H1 (cell line): ENCODE results near the gene ARL5A. TPM values are rescaled to one million over a fixed set of nuclear protein-coding genes. Genes with fewer than 3 reads are reported as not detected.

Experiments used
- CTCF ChIA-PET: fragments of 300-600 bp; sonication (Branson Sonifier 250); formaldehyde crosslinking; loops from one replicate; lab custom pipeline; 2021; ENCODE audit not compliant: partially characterized antibody; lab: Charles Lee
- POLR2A ChIA-PET: fragments of 300-600 bp; sonication (Branson Sonifier 250); formaldehyde crosslinking; loops from one replicate; lab custom pipeline; 2021; ENCODE audit warnings: inconsistent platforms; ENCODE audit not compliant: partially characterized antibody; lab: Charles Lee
- DNase-seq, 2 experiments: peaks; one replicate each; pipeline versions ENCODE4 v3.0.0 to v3.0.0-alpha.2; 2010 to 2022; ENCODE audit warnings: low spot score in 2 of 2, low read depth in 1 of 2, mixed read lengths in 1 of 2
- FAIRE-seq: peaks from 2 replicates; lab custom pipeline; 2011; peaks lifted over from hg19 to GRCh38; lab: Jason Lieb, UNC
- H2AFZ ChIP-seq: 2 replicates; pipeline ENCODE4 v1.8.1; 2012; ENCODE audit warnings: low read length, inconsistent platforms
- H2AK5ac ChIP-seq: 2 replicates; pipeline ENCODE4 v1.6.1; 2013; ENCODE audit warnings: low read depth, low read length
- H2BK120ac ChIP-seq: replicated peaks from 2 replicates; pipeline ENCODE3; 2013; ENCODE audit warnings: low read depth, low read length, inconsistent platforms
- H2BK12ac ChIP-seq: 2 replicates; pipeline ENCODE4 v1.6.1; 2013; ENCODE audit warnings: low read depth, low read length
- H2BK15ac ChIP-seq: 2 replicates; pipeline ENCODE4 v1.6.1; 2013; ENCODE audit warnings: low read length
- H2BK20ac ChIP-seq: 2 replicates; pipeline ENCODE4 v1.6.1; 2013; ENCODE audit warnings: low read length
- H2BK5ac ChIP-seq: 2 replicates; pipeline ENCODE4 v1.6.1; 2013; ENCODE audit warnings: low read depth, low read length
- H3K14ac ChIP-seq: 2 replicates; pipeline ENCODE4 v1.6.1; 2013; ENCODE audit warnings: inconsistent platforms; ENCODE audit not compliant: insufficient read length
- H3K18ac ChIP-seq: 2 replicates; pipeline ENCODE4 v1.6.1; 2013; ENCODE audit warnings: low read length; ENCODE audit errors: extremely low read depth
- H3K23ac ChIP-seq: 2 replicates; pipeline ENCODE4 v1.6.1; 2013; ENCODE audit warnings: inconsistent platforms; ENCODE audit not compliant: insufficient read length
- H3K23me2 ChIP-seq: 2 replicates; pipeline ENCODE4 v1.6.1; 2013; ENCODE audit warnings: low read depth, low read length
- H3K27ac ChIP-seq: 2 replicates; pipeline ENCODE4 v1.6.1; 2011; ENCODE audit warnings: low read depth, low read length, inconsistent platforms
- H3K27me3 ChIP-seq, 4 experiments: replicated peaks in 1 of 4; 1 replicate in 1 of 4; 2 replicates in 3 of 4; pipeline versions ENCODE4 v1.6.1 to v1.8.1; 2011 to 2013; ENCODE audit warnings: low read length in 3 of 4, mild to moderate bottlenecking in 3 of 4, inconsistent platforms in 2 of 4, mixed read lengths in 2 of 4, moderate library complexity in 1 of 4; ENCODE audit not compliant: control insufficient read depth in 3 of 4, insufficient read depth in 3 of 4; ENCODE audit errors: extremely low read depth in 1 of 4
- H3K36me3 ChIP-seq, 4 experiments: 2 replicates each; pipeline versions ENCODE4 v1.6.1 to v1.8.1; 2011 to 2013; ENCODE audit warnings: mild to moderate bottlenecking in 4 of 4, low read length in 3 of 4, moderate library complexity in 2 of 4, control low read depth in 1 of 4, inconsistent platforms in 1 of 4; ENCODE audit not compliant: insufficient read depth in 4 of 4, control insufficient read depth in 2 of 4
- H3K4ac ChIP-seq: replicated peaks from 2 replicates; pipeline ENCODE3; 2013; ENCODE audit warnings: low read length, low read depth, mixed read lengths, inconsistent platforms; ENCODE audit not compliant: insufficient read length
- H3K4me1 ChIP-seq, 4 experiments: replicated peaks in 1 of 4; 1 replicate in 1 of 4; 2 replicates in 3 of 4; pipeline versions ENCODE4 v1.6.1 to v1.8.1; 2011 to 2013; ENCODE audit warnings: low read length in 3 of 4, inconsistent platforms in 2 of 4, mixed read lengths in 1 of 4; ENCODE audit not compliant: insufficient read depth in 4 of 4, control insufficient read depth in 3 of 4
- H3K4me2 ChIP-seq, 2 experiments: 2 replicates each; pipeline versions ENCODE4 v1.6.1 to v1.8.1; 2011 to 2013; ENCODE audit warnings: low read depth in 2 of 2, low read length in 2 of 2, control low read depth in 1 of 2, inconsistent platforms in 1 of 2, mild to moderate bottlenecking in 1 of 2; ENCODE audit not compliant: insufficient read depth in 1 of 2
- H3K4me3 ChIP-seq, 4 experiments: fragments of 200-600, 300-600 bp in 1 of 4; sonication (generic), shearing (Covaris generic), sonication (Bioruptor Twin) in 1 of 4; 2 replicates each; pipeline versions ENCODE4 v1.5.1 to v1.8.1; 2011 to 2016; ENCODE audit warnings: low read length in 4 of 4, low read depth in 3 of 4, control low read depth in 2 of 4, inconsistent platforms in 2 of 4, mild to moderate bottlenecking in 2 of 4, mixed read lengths in 1 of 4, moderate library complexity in 1 of 4; ENCODE audit not compliant: insufficient read depth in 2 of 4; ENCODE audit errors: extremely low read depth in 1 of 4
- H3K56ac ChIP-seq: replicated peaks from 2 replicates; pipeline ENCODE3; 2013; ENCODE audit warnings: low read depth, mild to moderate bottlenecking, mixed read lengths, low read length, inconsistent platforms; ENCODE audit not compliant: insufficient read length
- H3K79me1 ChIP-seq: 2 replicates; pipeline ENCODE4 v1.6.1; 2013; ENCODE audit warnings: low read depth, low read length, control low read depth
- H3K79me2 ChIP-seq, 2 experiments: 2 replicates each; pipeline versions ENCODE4 v1.6.1 to v1.8.1; 2012 to 2013; ENCODE audit warnings: low read length in 2 of 2, mild to moderate bottlenecking in 2 of 2, inconsistent platforms in 1 of 2; ENCODE audit not compliant: insufficient read depth in 2 of 2, control insufficient read depth in 1 of 2
- H3K9ac ChIP-seq, 4 experiments: replicated peaks in 1 of 4; 1 replicate in 1 of 4; 2 replicates in 3 of 4; pipeline versions ENCODE4 v1.6.1 to v1.8.1; 2011 to 2013; ENCODE audit warnings: low read depth in 3 of 4, low read length in 3 of 4, control low read depth in 2 of 4, mild to moderate bottlenecking in 2 of 4, moderate library complexity in 2 of 4, inconsistent platforms in 1 of 4; ENCODE audit errors: extremely low read depth in 1 of 4
- H3K9me3 ChIP-seq, 2 experiments: 2 replicates each; pipeline versions ENCODE4 v1.6.1 to v1.8.1; 2012 to 2013; ENCODE audit warnings: mild to moderate bottlenecking in 2 of 2, moderate library complexity in 2 of 2, control low read depth in 1 of 2, inconsistent platforms in 1 of 2, low read depth in 1 of 2, low read length in 1 of 2, mixed read lengths in 1 of 2; ENCODE audit not compliant: insufficient read depth in 2 of 2
- H4K20me1 ChIP-seq, 2 experiments: replicated peaks in 1 of 2; 2 replicates each; pipeline versions ENCODE3 to v1.8.1; 2011 to 2013; ENCODE audit warnings: inconsistent platforms in 2 of 2, low read length in 2 of 2, mild to moderate bottlenecking in 1 of 2; ENCODE audit not compliant: insufficient read depth in 2 of 2, control insufficient read depth in 1 of 2
- H4K5ac ChIP-seq: 2 replicates; pipeline ENCODE4 v1.6.1; 2013; ENCODE audit warnings: low read length, low read depth, mixed read lengths, inconsistent platforms; ENCODE audit not compliant: insufficient read length
- H4K8ac ChIP-seq: 2 replicates; pipeline ENCODE4 v1.8.0; 2013; ENCODE audit warnings: mild to moderate bottlenecking, moderate library complexity, low read length, inconsistent platforms; ENCODE audit not compliant: insufficient read depth; ENCODE audit errors: extremely low read depth
- H4K91ac ChIP-seq: replicated peaks from 2 replicates; pipeline ENCODE3; 2013; ENCODE audit warnings: low read length, mixed read lengths, inconsistent platforms; ENCODE audit not compliant: insufficient read length
- EGR1 ChIP-seq: IDR thresholded peaks from 2 replicates; pipeline ENCODE4 v1.6.1; 2011; ENCODE audit warnings: low read depth, low read length, borderline replicate concordance
- RFX5 ChIP-seq: IDR thresholded peaks from 2 replicates; pipeline ENCODE4 v1.6.1; 2011; ENCODE audit warnings: low read depth, low read length, improper control_type of control experiment, borderline replicate concordance
- WGBS, 2 experiments: shearing (Covaris generic) in 1 of 2; methylation state at CpG; one replicate each; pipeline versions ENCODE4 v1.1.6 to v1.1.7; 2013 to 2015; ENCODE audit warnings: low lambda C conversion rate in 2 of 2, mixed read lengths in 2 of 2, inconsistent platforms in 1 of 2, low coverage in 1 of 2, missing lambda C conversion rate in 1 of 2; ENCODE audit not compliant: insufficient replicate concordance in 2 of 2, insufficient coverage in 1 of 2, insufficient read length in 1 of 2; ENCODE audit errors: extremely low coverage in 1 of 2, missing lambda C conversion rate in 1 of 2; 5-methylcytosine and 5-hydroxymethylcytosine counted together
- polyA plus RNA-seq, 7 experiments: library from polyadenylated mRNA; depleted of rRNA in 3 of 7; stranded (reverse) in 5 of 7; unstranded in 2 of 7; fragments of >200 nt in 5 of 7; fragments of 200-250 nt in 2 of 7; gene quantifications; 1 replicate in 5 of 7; 2 replicates in 1 of 7; 4 replicates in 1 of 7; pipeline versions ENCODE4 v1.2.1 to v1.2.3, GENCODE V29; 2011 to 2013; ENCODE audit warnings: missing spikeins in 2 of 7, mixed read lengths in 2 of 7
- total RNA-seq: library from RNA; stranded (reverse); fragmentation: NEBNext Ultra II Directional; extraction: Animal tissue kit (Norgen Biotek cat#: 25700); gene quantifications from 2 replicates; pipeline ENCODE4 v1.2.1, GENCODE V29; 2021

ARL5A gene
- total and polyA plus RNA-seq, 2 of the 8 experiments (the other 6 are each of a cell fraction or from before 2014, with no cell fraction given), result 12.6 to 86.3 TPM

DNA sequence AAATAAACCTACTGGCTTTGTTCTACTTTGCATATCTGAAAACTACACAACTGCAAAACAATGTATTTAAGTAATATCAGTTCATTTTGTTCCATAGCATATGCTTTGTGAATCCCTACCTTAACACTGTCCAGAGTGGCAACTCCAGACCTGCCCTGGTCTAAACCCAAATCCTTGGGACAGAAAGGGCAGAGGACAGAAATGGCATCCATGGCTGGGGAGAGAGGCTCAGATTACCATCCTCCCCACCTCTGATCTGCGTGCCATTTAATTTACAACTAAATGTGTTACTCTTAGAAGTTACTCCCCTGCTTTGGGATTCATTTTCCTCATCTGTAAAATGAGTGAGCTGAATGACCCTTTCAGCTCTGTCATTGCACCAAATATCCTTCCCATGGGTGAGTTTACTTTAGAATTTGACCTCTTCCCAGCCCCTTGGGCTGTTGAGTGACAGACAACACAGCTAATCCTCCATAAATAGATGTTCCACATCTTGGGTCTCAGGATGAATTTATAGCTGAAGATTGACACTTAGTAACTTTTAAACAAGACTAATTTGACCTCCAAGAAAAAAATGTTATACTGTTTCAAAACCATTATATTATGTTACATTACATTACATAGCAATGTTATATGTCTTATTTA lies 73.8 kb downstream of the ARL5A start:
- Histone ChIP-seq H4K20me1 (no peaks in the 10 kb centered on the region), H2BK5ac (no peak overlapping the region), H2BK20ac (no peak overlapping the region), H3K4ac (no peak overlapping the region), H2BK120ac (no peak overlapping the region), H4K91ac (no peak overlapping the region), H2AK5ac (no peak overlapping the region), H3K56ac (no peak overlapping the region), H3K27ac (no peak overlapping the region), H3K27me3 (no peaks in the 10 kb centered on the region), H2AFZ (no peak overlapping the region), H3K14ac (no peak overlapping the region), H3K18ac (no peak overlapping the region), H3K23ac (no peak overlapping the region), H4K8ac (no peak overlapping the region), H3K36me3 (no peaks in the 10 kb centered on the region), H3K9ac (no peak overlapping the region), H3K4me2 (no peak overlapping the region), H3K79me1 (no peaks in the 10 kb centered on the region), H3K9me3 (no peaks in the 10 kb centered on the region), H3K79me2 (no peaks in the 10 kb centered on the region), H3K4me3 (no peak overlapping the region), H3K4me1 (peaks cover 0 to 2% (median 0%) of the 10 kb centered on the region in 4 experiments; a peak in 1 of 7 replicates), H2BK15ac (no peak overlapping the region), H3K23me2 (no peaks in the 10 kb centered on the region), H4K5ac (no peak overlapping the region), H2BK12ac (no peak overlapping the region)
- WGBS, 2 experiments, result 78% methylated on average over 1 of the region's 1 CpG; no CpG with 5 or more reads in 1 of the 2 experiments
- TF ChIP-seq EGR1 (no peak), RFX5 (no peak)
- ChIA-PET CTCF (interaction anchor here (0.6 to 1.5 kb wide), 4 partner anchors 10 to 1173 kb away, joined by 3 to 5 read pairs (median 4); no protein-coding TSS in a partner anchor), POLR2A (no interaction called here)
- FAIRE-seq (no peak), DNase-seq (no peak)
